Lower leg skin (tissue), 4 donors: Measurements from ENCODE around the gene BTG1. TPM values are rescaled to one million over a fixed set of nuclear protein-coding genes. Genes with fewer than 3 reads are reported as not detected.
A peak's percentile ranks its signal among the peaks of the same experiment; 100 is the strongest.

Experiments used
- DNase-seq, 2 donors: peaks; one replicate each; pipeline ENCODE4 v3.0.0-alpha.2; 2019; ENCODE audit warnings: low spot score in 2 of 2
- H3K4me3 ChIP-seq: fragments of 200-600 bp; sonication (generic); 2 replicates; pipeline ENCODE4 v1.5.1; 2017; ENCODE audit warnings: mild to moderate bottlenecking, low read depth; ENCODE audit not compliant: poor library complexity, severe bottlenecking
- POLR2A ChIP-seq, 2 donors: fragments of 450-650 bp; IDR thresholded peaks; one replicate each; pipeline ENCODE4 v1.6.1; 2016 to 2017; ENCODE audit warnings: antibody characterized with exemption in 2 of 2, mild to moderate bottlenecking in 1 of 2, moderate library complexity in 1 of 2
- WGBS, 2 donors: methylation state at CpG; one replicate each; pipeline ENCODE4 v1.1.5; 2018; 5-methylcytosine and 5-hydroxymethylcytosine counted together
- intact Hi-C: fragments of 100-400 bp; cut with DNase I; formaldehyde crosslinking; loops from one replicate; pipeline ENCODE4 v1.15.0; 2023; ENCODE audit warnings: low total_unique reads
- total RNA-seq, 4 donors: library from RNA; depleted of rRNA; stranded (reverse); fragments of >200 nt; gene quantifications; one replicate each; pipeline ENCODE4 v1.1.0, GENCODE V29; 2016
- TF ChIP-seq, protein P1 (sequence below), 3 donors: fragments of 450-650 bp; IDR thresholded peaks; one replicate each; pipeline ENCODE4 v1.5.1; 2016; ENCODE audit warnings: antibody characterized with exemption in 3 of 3, mild to moderate bottlenecking in 3 of 3, moderate library complexity in 2 of 3

The BTG1 gene
- total RNA-seq, 4 donors from 2014 or later: 113 to 250 (median 182) TPM

DNA sequence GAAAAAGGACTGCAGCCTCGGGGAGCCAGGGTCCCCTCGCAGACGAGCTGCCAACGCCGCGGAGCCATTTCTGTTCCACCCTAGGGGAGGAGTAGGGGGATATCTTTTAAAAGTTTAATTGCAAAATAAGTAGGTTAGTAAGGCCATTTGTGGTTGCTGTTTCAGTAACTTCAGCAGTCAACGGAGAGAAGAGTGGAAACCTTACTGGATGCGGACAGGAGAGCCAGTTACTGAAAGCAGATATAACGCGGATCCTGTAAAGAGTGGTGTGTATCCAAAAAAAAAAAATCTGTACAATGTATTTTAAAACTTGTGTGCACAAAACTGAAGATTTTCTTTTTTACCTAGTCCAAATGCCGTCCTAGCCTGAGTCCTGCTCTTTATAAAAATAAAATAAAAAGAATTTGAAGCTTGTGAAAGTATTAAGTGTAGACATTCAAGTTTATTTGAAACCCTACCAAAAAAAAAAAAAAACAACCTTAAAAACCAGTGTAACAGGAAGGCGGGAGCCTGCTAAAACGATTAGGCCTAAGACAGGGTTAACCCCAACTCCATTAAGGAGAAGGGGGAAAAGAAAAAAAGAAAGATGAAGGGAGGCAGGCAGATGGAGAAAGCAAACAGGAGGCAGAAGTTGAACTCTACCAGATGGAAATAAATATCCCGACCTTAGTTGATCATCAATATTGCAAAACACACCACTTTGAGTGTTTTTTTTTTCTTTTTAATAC is 1.0 kb upstream of the BTG1 start:
- no peak for DNase-seq
- 4% methylated on average over 14 of the region's 14 CpGs for WGBS, 2 donors
- no peak for TF ChIP-seq POLR2A (IDR thresholded peaks at IDR 0.05)
- TF ChIP-seq, protein P1, sequence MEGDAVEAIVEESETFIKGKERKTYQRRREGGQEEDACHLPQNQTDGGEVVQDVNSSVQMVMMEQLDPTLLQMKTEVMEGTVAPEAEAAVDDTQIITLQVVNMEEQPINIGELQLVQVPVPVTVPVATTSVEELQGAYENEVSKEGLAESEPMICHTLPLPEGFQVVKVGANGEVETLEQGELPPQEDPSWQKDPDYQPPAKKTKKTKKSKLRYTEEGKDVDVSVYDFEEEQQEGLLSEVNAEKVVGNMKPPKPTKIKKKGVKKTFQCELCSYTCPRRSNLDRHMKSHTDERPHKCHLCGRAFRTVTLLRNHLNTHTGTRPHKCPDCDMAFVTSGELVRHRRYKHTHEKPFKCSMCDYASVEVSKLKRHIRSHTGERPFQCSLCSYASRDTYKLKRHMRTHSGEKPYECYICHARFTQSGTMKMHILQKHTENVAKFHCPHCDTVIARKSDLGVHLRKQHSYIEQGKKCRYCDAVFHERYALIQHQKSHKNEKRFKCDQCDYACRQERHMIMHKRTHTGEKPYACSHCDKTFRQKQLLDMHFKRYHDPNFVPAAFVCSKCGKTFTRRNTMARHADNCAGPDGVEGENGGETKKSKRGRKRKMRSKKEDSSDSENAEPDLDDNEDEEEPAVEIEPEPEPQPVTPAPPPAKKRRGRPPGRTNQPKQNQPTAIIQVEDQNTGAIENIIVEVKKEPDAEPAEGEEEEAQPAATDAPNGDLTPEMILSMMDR (IDR thresholded peaks at IDR 0.05): no peak
- intact Hi-C loops: loop anchor here (10.0 kb wide), 2 partner anchors 332 to 428 kb away; no protein-coding TSS in a partner anchor
- peak overlapping the region; percentile 51 for H3K4me3 ChIP-seq

DNA sequence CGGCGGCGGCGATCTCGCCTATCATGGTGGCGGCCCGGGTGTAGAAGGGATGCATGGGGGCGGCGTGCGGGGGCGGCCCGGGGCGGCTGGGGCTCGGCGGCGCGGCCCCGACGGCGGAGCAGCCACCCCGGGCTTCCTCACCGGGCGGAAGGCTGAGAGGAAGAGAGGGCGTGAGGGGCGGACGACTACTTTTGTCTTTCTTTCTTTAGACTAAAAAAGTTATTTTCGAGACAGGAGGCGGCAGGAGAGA is 240 bp downstream of the BTG1 start:
- TF ChIP-seq, protein P1 (IDR thresholded peaks at IDR 0.05): no peak
- no peak for TF ChIP-seq POLR2A (IDR thresholded peaks at IDR 0.05)
- no peak for DNase-seq
- 0% methylated on average over 11 to 28 of the region's 28 CpGs for WGBS, 2 donors
- peak overlapping the region; percentile 100 for H3K4me3 ChIP-seq
- intact Hi-C loops: loop anchor here (10.0 kb wide), 2 partner anchors 331 to 429 kb away; no protein-coding TSS in a partner anchor

DNA sequence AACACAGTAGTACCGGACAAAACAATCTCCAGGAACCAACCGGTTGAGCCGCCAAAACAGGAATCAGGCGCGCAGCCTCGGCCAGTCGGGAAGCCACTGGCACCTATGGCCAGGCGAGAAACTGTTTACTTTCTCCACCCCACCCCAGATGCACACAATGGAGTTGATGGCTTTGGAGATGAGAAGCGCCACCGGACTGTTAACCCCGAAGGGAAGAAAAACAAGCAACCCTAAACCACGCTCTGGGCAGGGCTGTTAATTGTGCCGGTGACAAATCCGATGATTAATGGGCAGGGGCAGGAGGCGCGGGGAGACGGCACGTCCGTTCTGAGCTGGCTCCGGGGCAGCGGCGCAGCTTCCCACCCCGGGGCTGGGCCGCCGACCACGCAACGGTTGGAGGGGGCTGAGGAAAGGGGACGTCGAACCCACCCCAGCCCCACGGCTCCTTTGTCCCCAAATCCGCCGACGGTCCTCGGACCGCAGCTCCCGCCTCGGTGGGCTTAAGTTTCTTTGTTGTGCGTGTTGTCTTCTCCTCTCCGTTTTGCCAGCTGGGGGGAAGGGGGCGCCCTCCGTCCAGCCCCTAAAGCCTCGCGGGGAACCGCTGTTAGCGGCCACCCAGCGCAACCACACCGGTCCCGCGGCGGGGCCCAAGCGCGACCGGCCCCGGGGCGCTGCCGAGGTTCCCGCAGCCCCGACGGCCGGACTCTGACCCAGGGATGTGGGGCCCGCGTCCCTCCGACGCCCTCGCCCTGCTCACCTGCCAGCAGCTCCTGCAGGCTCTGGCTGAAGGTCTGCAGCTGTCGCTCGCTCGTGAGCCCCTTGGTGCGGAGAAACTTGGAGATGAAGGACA is 790 bp downstream of the BTG1 start:
- peak overlapping the region; percentile 100 for H3K4me3 ChIP-seq
- TF ChIP-seq, protein P1 (IDR thresholded peaks at IDR 0.05): no peak
- TF ChIP-seq POLR2A (IDR thresholded peaks at IDR 0.05): no peak
- intact Hi-C loops: loop anchor here (5.0 to 10.0 kb wide), 3 partner anchors 330 to 763 kb away; no protein-coding TSS in a partner anchor
- DNase-seq: peak; percentile 49 to 91
- WGBS, 2 donors: 0 to 1% methylated on average over 45 to 59 of the region's 69 CpGs

DNA sequence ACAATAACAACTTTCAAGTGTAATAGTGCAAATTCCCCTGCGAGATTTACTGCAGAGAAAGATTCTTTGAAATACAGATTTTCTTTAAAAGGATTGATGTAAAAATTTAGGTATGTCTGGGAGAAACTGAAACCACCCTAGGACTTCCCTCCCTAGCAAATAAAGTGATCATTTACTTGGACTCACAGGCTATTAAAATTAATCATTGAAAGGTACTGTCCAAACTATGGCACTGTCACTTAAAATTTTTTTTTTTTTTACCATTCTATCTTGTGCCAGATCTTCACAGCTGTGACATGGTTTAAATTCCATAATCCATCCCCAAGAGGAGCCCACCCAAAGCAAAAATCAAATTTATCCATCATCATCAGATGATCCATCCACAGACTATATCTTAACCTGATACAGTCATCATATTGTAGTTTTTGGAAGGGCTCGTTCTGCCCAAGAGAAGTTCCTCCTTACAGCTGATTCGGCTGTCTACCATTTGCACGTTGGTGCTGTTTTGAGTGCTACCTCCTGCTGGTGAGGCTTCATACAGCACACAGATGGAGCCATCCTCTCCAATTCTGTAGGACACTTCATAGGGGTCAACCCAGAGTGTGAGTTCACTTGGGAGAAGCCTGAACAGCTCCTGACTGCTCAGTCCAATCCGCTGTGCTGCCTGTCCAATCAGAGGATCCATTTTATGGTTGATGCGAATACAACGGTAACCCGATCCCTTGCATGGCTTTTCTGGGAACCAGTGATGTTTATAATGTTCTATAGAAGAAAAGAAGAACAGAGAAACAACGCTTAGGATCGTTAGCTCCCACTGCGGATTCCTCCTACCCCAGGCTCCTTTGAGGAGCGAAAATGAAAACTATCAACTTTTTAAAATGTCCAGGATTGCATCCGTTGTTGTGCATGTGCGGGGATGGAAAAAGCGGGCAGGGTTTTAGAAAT is 1.7 kb downstream of the BTG1 start:
- DNase-seq: peak; percentile 87 to 91
- 1 to 2% methylated on average over 15 of the region's 15 CpGs for WGBS, 2 donors
- TF ChIP-seq POLR2A (IDR thresholded peaks at IDR 0.05): no peak
- TF ChIP-seq, protein P1 (IDR thresholded peaks at IDR 0.05): peak in 1 of 3 donors; percentile 29
- intact Hi-C loops: loop anchor here (5.0 to 10.0 kb wide), 3 partner anchors 329 to 762 kb away; no protein-coding TSS in a partner anchor
- peak overlapping the region; percentile 100 for H3K4me3 ChIP-seq

DNA sequence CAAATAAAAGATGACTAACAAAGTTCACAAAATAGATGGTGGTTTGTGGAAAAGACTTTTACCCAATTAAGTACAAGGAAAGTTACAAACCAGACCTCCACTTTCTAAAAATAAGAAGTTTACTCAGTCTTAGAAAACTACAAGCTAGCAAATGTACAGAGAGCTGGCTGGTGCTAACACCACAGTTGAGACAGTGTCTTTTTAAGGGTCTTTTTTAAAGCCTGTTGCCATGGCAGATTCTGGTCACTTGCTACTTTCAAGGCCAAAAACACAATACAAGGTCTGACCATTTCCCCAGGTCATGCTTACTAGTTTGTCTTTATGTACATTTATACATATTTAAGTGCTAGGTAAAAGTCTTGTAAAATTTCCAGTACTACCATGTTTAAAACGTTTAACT is 2.4 kb downstream of the BTG1 start:
- DNase-seq: no peak
- TF ChIP-seq, protein P1 (IDR thresholded peaks at IDR 0.05): no peak
- TF ChIP-seq POLR2A (IDR thresholded peaks at IDR 0.05): no peak
- H3K4me3 ChIP-seq: peak overlapping the region; percentile 100
- WGBS, 2 donors: 4 to 5% methylated on average over 1 of the region's 1 CpG
- intact Hi-C loops: loop anchor here (5.0 to 10.0 kb wide), 3 partner anchors 328 to 761 kb away; no protein-coding TSS in a partner anchor
